Lung (tissue), 12 donors: ENCODE measurements around the gene CFAP57. TPM values are rescaled to one million over a fixed set of nuclear protein-coding genes. Genes with fewer than 3 reads are reported as not detected.

Experiments
- ATAC-seq: fragments of 200-7000 bp; cut with Tn5 transposase; one replicate; pipeline ENCODE4 v1.9.1; 2020; ENCODE audit warnings: moderate number of reproducible peaks; ENCODE audit not compliant: insufficient read depth, low FRiP score
- DNase-seq, 3 donors: peaks; one replicate each; pipeline ENCODE4 v3.0.0-alpha.2; 2013 to 2017
- H3K27ac ChIP-seq, 2 donors: one replicate each; pipeline ENCODE4 v1.5.1; 2013; ENCODE audit warnings: mild to moderate bottlenecking in 2 of 2, moderate library complexity in 2 of 2, control low read depth in 1 of 2, inconsistent platforms in 1 of 2, low read depth in 1 of 2, low read length in 1 of 2
- H3K27me3 ChIP-seq, 3 donors: one replicate each; pipeline ENCODE4 v1.5.1; 2013; ENCODE audit warnings: low read length in 2 of 3; ENCODE audit not compliant: control insufficient read depth in 3 of 3, insufficient read depth in 3 of 3
- H3K36me3 ChIP-seq, 4 donors: one replicate each; pipeline ENCODE4 v1.5.1; 2013; ENCODE audit warnings: low read length in 4 of 4, mild to moderate bottlenecking in 1 of 4, moderate library complexity in 1 of 4; ENCODE audit not compliant: control insufficient read depth in 4 of 4, insufficient read depth in 4 of 4
- H3K4me1 ChIP-seq, 5 donors: one replicate each; pipeline ENCODE4 v1.5.1; 2013; ENCODE audit warnings: low read length in 5 of 5, mild to moderate bottlenecking in 2 of 5, moderate library complexity in 1 of 5; ENCODE audit not compliant: control insufficient read depth in 5 of 5, insufficient read depth in 5 of 5
- H3K4me3 ChIP-seq: one replicate; pipeline ENCODE4 v1.5.1; 2013; ENCODE audit warnings: mild to moderate bottlenecking, control low read depth, moderate library complexity
- H3K9ac ChIP-seq, 2 donors: one replicate each; pipeline ENCODE4 v1.5.1; 2013; ENCODE audit warnings: low read length in 2 of 2, control low read depth in 1 of 2; ENCODE audit not compliant: insufficient read depth in 1 of 2
- H3K9me3 ChIP-seq, 4 donors: one replicate each; pipeline ENCODE4 v1.5.1; 2013; ENCODE audit warnings: low read length in 3 of 4, mild to moderate bottlenecking in 1 of 4, moderate library complexity in 1 of 4; ENCODE audit not compliant: control insufficient read depth in 4 of 4, insufficient read depth in 3 of 4
- CTCF ChIP-seq: IDR thresholded peaks from 2 replicates; pipeline ENCODE4 v1.5.1; 2012; ENCODE audit warnings: mild to moderate bottlenecking; ENCODE audit errors: control extremely low read depth, extremely low read depth
- WGBS, 2 donors: extraction: QIAGEN DNeasy Blood & Tissue Kit; methylation state at CpG; one replicate each; pipeline ENCODE4 v1.1.7; 2013; 5-methylcytosine and 5-hydroxymethylcytosine counted together
- polyA plus RNA-seq, 2 donors: library from polyadenylated mRNA; stranded (reverse); fragments of 200-250 nt; gene quantifications; one replicate each; pipeline ENCODE4 v1.2.1, GENCODE V29; 2013
- total RNA-seq, 2 donors: library from RNA; depleted of rRNA in 1 of 2; stranded (reverse); fragments of >200 nt in 1 of 2; gene quantifications; one replicate each; pipeline ENCODE4 v1.2.1, GENCODE V29; 2014 to 2021
- donor health status: control.
- donor health status: control.
- donor health status: Bipolar disorder and iron deficiency.
- donor health status: healthy.
- donor health status: DM: yes; HTN: yes; CAD: no.

Gene CFAP57
- total and polyA plus RNA-seq, 4 donors, result 1.7 to 12.3 (median 6.3) TPM

DNA sequence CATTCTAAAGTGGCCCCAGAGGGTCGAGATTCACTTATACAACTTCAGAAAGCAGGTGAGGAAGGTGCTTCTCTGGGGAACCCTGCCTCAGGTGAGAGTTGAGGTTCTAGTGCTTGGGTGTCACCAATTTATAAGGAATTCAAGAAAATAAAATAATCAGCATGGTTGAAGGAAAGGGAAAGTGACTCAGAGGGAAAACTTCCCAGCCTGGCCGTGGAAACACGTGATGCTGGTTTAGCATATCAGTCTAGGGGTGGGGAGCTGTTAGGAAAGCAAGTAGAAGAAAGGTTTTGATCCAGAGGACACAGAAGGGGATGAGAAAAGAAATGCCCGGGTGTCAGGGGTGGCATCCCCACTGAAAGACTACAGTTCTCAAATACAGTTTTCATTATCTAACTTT lies 59.9 kb downstream of the CFAP57 start:
- 55 to 65% methylated on average over 4 of the region's 4 CpGs for WGBS, 2 donors
- Histone ChIP-seq H3K4me3 (no peak overlapping the region), H3K4me1 (peaks cover 0 to 19% (median 12%) of the 10 kb centered on the region in 5 donors), H3K9ac (no peak overlapping the region), H3K36me3 (no peaks in the 10 kb centered on the region), H3K27ac (no peak overlapping the region), H3K27me3 (no peaks in the 10 kb centered on the region), H3K9me3 (no peaks in the 10 kb centered on the region)
- no peak for TF ChIP-seq CTCF
- no peak for DNase-seq
- ATAC-seq, result no peak

DNA sequence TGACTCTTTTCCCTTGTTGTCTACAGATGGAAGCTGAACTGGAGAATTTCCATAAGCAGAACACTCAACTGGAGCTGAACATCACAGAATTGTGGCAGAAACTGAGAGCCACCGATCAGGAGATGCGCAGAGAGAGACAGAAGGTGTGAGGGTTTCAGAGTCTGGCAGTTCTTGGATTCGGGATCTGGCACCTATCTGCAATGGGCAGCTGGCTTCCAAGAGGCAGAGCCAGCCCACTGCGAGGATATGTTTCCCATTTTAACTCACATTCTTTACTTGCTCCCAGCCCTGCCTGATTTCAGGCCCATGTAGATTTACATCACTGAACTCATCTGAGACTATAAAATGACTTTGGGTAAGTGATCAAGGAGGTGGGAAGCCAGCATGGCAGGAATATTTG lies 60.4 kb downstream of the CFAP57 start:
- ATAC-seq, result no peak

DNA sequence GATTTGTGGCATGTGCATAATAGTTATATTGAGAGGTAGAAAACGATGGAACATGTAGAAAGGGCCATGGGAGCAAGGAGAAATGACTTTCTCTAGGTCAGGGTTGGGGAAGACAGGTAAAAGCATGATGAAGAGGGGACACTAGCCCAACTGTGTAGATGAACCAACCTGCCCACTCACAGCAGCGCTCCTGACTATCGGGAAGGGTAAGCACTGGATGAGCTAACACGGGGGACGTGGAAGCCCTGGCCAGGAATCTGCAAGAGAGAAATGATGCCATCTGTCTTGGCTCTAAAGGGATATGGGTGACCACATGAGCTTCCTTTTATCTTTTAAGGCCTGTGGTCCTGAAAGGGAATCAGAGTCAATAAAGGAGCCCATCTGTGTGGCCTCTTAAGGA lies 61.5 kb downstream of the CFAP57 start:
- no peak overlapping the region for H3K9ac ChIP-seq
- no peak for DNase-seq

More for the DNA sequence above, 60.4 kb downstream of the CFAP57 start:
- peaks cover 0 to 19% (median 12%) of the 10 kb centered on the region in 5 donors for H3K4me1 ChIP-seq
- H3K9ac ChIP-seq, result no peak overlapping the region
- WGBS, 2 donors, result 88 to 98% methylated on average over 4 of the region's 4 CpGs
- H3K4me3 ChIP-seq, result no peak overlapping the region
- H3K27ac ChIP-seq, result no peak overlapping the region
- H3K36me3 ChIP-seq, result no peaks in the 10 kb centered on the region
- TF ChIP-seq CTCF, result no peak
- no peak for DNase-seq
- H3K27me3 ChIP-seq, result no peaks in the 10 kb centered on the region
- H3K9me3 ChIP-seq, result no peaks in the 10 kb centered on the region

More for the DNA sequence above, 61.5 kb downstream of the CFAP57 start:
- H3K9me3 ChIP-seq, result no peaks in the 10 kb centered on the region
- TF ChIP-seq CTCF, result no peak
- no peak overlapping the region for H3K4me3 ChIP-seq
- H3K27ac ChIP-seq, result no peak overlapping the region
- 90 to 95% methylated on average over 5 of the region's 5 CpGs for WGBS, 2 donors
- no peaks in the 10 kb centered on the region for H3K27me3 ChIP-seq
- ATAC-seq, result no peak
- no peaks in the 10 kb centered on the region for H3K36me3 ChIP-seq
- peaks cover 3 to 19% (median 12%) of the 10 kb centered on the region in 5 donors for H3K4me1 ChIP-seq
